Glutamatergic neuron (in vitro differentiated cells): ENCODE results near the gene MGMT. TPM values are rescaled to one million over a fixed set of nuclear protein-coding genes. Genes with fewer than 3 reads are reported as not detected.
A peak's percentile ranks its signal among the peaks of the same experiment; 100 is the strongest.

Source experiments
- DNase-seq: peaks from one replicate; pipeline ENCODE4 v3.0.0; 2022
- H3K27ac Mint-ChIP-seq: one replicate; pipeline ENCODE4 v1.8.0; 2020; ENCODE audit warnings: mild to moderate bottlenecking, mixed read lengths, inconsistent platforms; ENCODE audit not compliant: unreplicated experiment
- H3K27me3 Mint-ChIP-seq: one replicate; pipeline ENCODE4 v1.8.0; 2020; ENCODE audit warnings: mild to moderate bottlenecking, moderate library complexity, mixed read lengths, inconsistent platforms; ENCODE audit not compliant: unreplicated experiment
- H3K36me3 Mint-ChIP-seq: one replicate; pipeline ENCODE4 v1.8.0; 2020; ENCODE audit warnings: mild to moderate bottlenecking, mixed read lengths, inconsistent platforms; ENCODE audit not compliant: unreplicated experiment
- H3K4me1 Mint-ChIP-seq: one replicate; pipeline ENCODE4 v1.8.0; 2020; ENCODE audit warnings: mild to moderate bottlenecking, low read depth, mixed read lengths, inconsistent platforms; ENCODE audit not compliant: unreplicated experiment
- H3K4me3 Mint-ChIP-seq: one replicate; pipeline ENCODE4 v1.8.0; 2020; ENCODE audit warnings: mild to moderate bottlenecking, mixed read lengths, inconsistent platforms; ENCODE audit not compliant: unreplicated experiment
- H3K9me3 Mint-ChIP-seq: one replicate; pipeline ENCODE4 v1.8.0; 2020; ENCODE audit warnings: mild to moderate bottlenecking, moderate library complexity, mixed read lengths, inconsistent platforms; ENCODE audit not compliant: unreplicated experiment
- CTCF ChIP-seq: fragments of 200-600 bp; sonication (generic); IDR thresholded peaks from one replicate; pipeline ENCODE4 v1.5.0; 2021; ENCODE audit not compliant: partially characterized antibody, unreplicated experiment
- total RNA-seq: library from RNA; stranded (reverse); fragmentation: NEBNext Ultra II Directional; extraction: Animal tissue kit (Norgen Biotek cat#: 25700); gene quantifications from one replicate; pipeline ENCODE4 v1.2.1, GENCODE V29; 2021; ENCODE audit not compliant: unreplicated experiment

The MGMT gene
- total RNA-seq, 1 donor from 2014 or later = 15.9 TPM

- Mint-ChIP-seq H3K27ac (peak overlapping the region; percentile 17), H3K9me3 (peaks cover 2% of the 10 kb centered on the region), H3K36me3 (no peaks in the 10 kb centered on the region), H3K27me3 (peaks cover 6% of the 10 kb centered on the region), H3K4me1 (peaks cover 26% of the 10 kb centered on the region), H3K4me3 (no peak overlapping the region)
- no peak for TF ChIP-seq CTCF
- peak; percentile 44 for DNase-seq
Measured at GRCh38 chr10:129694184-129694583, 227.1 kb downstream of the MGMT start.

DNA sequence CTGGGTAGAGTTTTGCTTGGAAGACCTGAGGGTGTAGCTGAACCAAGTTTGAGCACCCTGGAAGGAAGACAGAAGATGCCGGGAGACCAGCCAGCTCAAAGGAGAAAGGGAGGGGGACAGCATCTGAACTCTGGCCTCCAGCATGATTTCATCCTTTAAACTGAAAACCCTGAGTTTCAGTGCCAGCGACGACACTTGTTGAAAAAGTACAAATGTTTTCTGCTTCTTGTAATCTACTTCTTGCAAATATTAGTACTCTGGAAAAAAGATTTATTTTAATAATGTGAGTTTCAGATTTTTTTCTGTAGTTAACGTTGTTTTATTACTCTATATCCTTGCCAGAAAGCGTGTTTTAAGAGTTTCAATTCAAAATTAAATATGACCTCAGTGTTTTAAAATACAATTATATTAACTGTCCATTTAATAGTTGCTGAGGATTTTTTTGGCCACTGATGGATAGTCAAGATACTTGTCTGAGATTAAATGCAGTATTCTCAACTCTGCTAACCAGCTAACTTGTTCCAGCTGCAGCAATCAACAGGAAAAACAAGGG, 227.7 kb downstream of the MGMT start:
- DNase-seq = no peak
- H3K27me3 Mint-ChIP-seq = peaks cover 6% of the 10 kb centered on the region
- no peak for TF ChIP-seq CTCF
- no peak overlapping the region for H3K4me3 Mint-ChIP-seq
- H3K9me3 Mint-ChIP-seq = peaks cover 2% of the 10 kb centered on the region
- H3K27ac Mint-ChIP-seq = peak overlapping the region; percentile 17
- no peaks in the 10 kb centered on the region for H3K36me3 Mint-ChIP-seq
- peaks cover 26% of the 10 kb centered on the region for H3K4me1 Mint-ChIP-seq

GRCh38 chr10:129695671-129696070, 228.6 kb downstream of the MGMT start:
- H3K4me1 Mint-ChIP-seq = peaks cover 21% of the 10 kb centered on the region
- no peak overlapping the region for H3K4me3 Mint-ChIP-seq
- H3K9me3 Mint-ChIP-seq = peaks cover 2% of the 10 kb centered on the region
- DNase-seq = no peak
- H3K27me3 Mint-ChIP-seq = peaks cover 5% of the 10 kb centered on the region
- no peaks in the 10 kb centered on the region for H3K36me3 Mint-ChIP-seq
- no peak for TF ChIP-seq CTCF
- no peak overlapping the region for H3K27ac Mint-ChIP-seq

DNA sequence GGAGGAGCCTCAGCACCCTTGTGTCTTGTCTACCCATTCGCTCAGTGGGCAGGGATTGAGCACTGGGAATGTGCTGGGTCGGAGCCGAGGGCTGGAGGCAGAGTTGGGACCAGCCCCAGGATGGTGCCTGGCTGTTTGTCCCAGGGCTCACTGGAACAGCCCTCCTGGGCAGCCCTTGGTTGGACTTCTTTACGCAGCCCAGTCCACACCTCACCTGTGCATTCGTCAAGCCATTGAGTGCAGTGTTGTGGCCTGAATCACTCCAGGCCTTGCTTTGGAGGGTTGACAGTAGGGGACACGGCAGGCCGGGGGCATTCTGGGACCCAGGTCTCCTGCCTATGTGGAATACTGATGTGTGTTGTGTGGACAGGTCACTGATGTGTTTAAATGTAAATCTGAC, 229.6 kb downstream of the MGMT start:
- peaks cover 2% of the 10 kb centered on the region for H3K36me3 Mint-ChIP-seq
- TF ChIP-seq CTCF = no peak
- peaks cover 2% of the 10 kb centered on the region for H3K27me3 Mint-ChIP-seq
- H3K9me3 Mint-ChIP-seq = peaks cover 2% of the 10 kb centered on the region
- H3K4me3 Mint-ChIP-seq = no peak overlapping the region
- H3K4me1 Mint-ChIP-seq = peaks cover 18% of the 10 kb centered on the region
- DNase-seq = no peak
- H3K27ac Mint-ChIP-seq = no peak overlapping the region

- Mint-ChIP-seq H3K36me3 (peaks cover 4% of the 10 kb centered on the region), H3K27me3 (peaks cover 2% of the 10 kb centered on the region), H3K4me3 (no peak overlapping the region), H3K4me1 (peaks cover 15% of the 10 kb centered on the region), H3K27ac (no peak overlapping the region), H3K9me3 (peaks cover 2% of the 10 kb centered on the region)
- no peak for DNase-seq
- TF ChIP-seq CTCF = no peak
Measured at GRCh38 chr10:129697463-129698247, 230.6 kb downstream of the MGMT start.
